ENCODE data around the gene CXXC5.
"Not testable (repeated sequence)": the region's sequence is repeated elsewhere in the genome, so short reads cannot be mapped to it uniquely, and the experiment has no call there.

The CXXC5 gene

DNA sequence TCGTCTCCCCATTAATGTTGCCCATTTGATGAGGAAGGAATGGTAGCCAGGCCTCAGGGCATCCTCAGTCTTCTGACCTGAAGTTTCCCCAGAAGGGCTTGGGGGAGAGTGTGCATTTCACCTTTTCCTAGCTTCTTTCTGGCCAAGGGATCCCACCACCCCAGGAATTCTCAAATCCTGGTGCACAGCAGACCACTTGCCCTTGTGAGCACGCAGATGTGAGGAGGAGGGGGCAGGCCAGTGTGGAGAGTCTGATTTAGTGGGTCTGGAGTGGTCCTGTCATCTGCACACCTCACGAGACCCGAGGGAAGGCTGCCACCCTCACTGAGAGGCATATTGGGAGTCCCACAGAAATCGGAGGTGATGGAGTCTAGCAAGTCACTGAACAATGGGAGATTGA lies 64.3 kb downstream of the CXXC5 start:
- no peak for DNase-seq (ENCODE audit: low read depth)

DNA sequence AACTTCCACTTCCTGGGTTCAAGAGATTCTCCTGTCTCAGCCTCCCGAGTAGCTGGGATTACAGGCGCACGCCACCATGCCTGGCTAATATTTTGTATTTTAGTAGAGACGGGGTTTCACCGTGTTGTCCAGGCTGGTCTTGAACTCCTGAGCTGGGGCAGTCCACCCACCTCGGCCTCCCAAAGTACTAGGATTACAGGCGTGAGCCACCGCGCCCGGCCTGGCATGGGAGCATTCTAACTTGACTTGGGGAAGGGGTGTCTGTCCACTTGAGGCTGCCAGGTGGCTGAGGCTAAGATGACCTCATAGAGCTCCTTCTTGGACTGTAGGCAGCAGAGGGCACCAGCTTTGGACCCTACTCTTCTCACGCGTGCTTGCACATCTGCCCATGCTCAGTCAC lies 65.7 kb downstream of the CXXC5 start:
- DNase-seq (ENCODE audit: low read depth), result not testable (repeated sequence)

DNA sequence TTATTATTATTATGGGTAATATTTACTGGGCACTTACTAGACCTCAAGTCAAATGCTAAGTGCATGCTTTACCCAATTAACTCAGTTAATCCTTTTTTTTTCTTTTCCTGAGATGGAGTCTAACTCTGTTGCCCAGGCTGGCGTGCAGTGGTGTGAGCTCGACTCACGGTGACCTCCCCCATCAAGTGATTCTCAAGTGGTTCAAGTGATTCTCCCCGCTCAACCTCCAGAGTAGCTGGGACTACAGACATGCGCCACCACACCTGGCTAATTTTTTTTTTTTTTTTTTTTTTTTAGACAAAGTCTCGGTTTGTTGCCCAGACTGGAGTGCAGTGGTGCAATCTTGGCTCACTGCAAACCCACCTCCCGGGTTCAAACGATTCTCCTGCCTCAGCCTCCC lies 69.1 kb downstream of the CXXC5 start:
- no peak for DNase-seq (ENCODE audit: low read depth)

DNA sequence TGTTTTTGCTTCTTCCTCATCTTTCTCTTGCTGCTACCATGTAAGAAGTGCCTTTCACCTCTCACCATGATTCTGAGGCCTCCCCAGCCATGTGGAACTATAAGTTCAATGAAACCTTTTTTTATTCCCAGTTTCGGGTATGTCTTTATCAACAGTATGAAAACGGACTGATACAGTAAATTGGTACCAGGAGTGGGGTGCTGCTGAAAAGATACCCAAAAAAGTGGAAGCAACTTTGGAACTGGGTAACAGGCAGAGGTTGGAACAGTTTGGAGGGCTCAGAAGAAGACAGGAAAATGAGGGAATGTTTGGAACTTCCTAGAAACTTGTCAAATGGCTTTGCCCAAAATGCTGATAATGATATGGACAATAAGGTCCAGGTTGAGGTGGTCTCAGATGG lies 70.3 kb downstream of the CXXC5 start:
- not testable (repeated sequence) for DNase-seq (ENCODE audit: low read depth)

DNA sequence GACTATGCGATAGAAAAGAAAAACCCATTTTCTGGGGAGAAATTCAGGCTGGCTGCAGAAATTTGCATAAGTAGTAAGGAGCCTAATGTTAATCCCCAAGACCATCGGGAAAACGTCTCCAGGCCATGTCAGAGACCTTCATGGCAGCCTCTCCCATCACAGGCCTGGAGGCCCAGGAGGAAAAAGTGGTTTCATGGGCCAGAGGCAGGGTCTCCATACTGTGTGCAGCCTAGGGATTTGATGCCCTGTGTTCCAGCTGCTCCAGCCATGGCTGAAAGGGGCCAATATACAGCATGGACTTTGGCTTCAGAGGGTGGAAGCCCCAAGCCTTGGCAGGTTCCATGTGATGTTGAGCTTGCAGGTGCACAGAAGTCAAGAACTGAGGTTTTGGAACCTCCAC lies 71.8 kb downstream of the CXXC5 start:
- DNase-seq (ENCODE audit: low read depth), result not testable (repeated sequence)

DNA sequence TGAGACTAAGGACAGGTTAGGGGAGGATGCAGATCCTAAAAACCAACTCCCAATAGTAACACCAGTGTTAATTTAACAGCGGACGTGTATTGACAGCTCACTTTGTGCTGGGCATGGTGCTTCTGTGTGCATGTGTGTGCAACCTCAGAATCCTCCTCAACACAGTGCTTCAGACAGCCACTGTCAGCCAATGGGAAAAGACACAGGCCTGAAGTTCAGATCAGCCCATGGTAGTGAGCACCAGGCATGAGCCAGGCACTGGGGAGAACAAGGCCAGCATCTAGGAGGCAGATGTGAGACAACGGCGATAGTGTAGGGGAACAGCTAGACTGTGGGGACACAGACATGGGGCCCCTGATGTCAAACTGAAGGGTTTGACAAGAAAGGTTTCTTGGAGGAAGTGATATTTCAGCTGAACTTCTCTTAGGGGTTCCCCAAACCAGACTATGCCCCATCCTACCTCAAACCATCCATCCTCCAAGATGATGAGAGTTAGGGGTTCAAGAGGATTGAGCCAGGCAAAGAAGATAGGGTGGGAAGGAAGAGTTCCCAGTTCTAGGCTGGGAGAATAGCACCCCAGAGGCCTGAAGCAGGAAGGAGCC lies 75.9 kb downstream of the CXXC5 start:
- no peak for DNase-seq (ENCODE audit: low read depth)

DNA sequence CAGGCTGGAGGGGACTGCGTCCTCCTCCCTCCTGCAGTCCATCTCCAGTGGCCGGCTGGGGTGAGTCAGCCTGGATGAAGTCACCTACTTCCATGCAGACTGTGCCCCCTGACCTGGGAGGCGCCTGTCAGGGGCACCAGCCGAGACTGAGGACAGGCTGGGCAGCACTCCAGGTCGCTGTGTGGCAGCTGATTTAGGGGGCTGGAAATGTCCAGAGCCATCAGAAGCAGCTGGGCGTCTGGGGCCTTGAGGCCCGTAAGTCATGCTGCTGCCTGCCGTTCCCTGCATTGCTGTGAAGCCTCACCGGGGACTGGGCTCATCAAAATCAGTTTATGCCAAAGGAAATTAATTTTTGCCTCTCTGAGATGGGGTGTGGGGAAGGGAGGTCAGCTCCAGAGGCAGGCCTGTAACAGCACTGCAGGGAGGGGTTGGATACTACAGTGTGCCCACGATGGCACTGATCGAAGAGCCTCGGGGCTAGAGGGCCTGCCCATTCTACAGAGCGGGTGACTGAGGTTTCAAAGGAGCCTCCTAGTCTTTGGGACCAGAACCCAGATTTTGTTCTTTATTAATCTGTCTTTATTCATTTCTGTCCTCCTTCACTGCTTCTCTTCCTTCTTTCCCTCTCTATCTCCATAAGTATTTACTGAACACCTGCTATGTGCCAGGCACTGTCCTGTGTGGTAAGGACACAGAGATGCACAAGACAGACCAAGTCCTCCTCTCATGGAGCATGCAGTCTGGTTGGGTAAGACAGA lies 77.1 kb downstream of the CXXC5 start:
- DNase-seq (ENCODE audit: low read depth), result no peak

DNA sequence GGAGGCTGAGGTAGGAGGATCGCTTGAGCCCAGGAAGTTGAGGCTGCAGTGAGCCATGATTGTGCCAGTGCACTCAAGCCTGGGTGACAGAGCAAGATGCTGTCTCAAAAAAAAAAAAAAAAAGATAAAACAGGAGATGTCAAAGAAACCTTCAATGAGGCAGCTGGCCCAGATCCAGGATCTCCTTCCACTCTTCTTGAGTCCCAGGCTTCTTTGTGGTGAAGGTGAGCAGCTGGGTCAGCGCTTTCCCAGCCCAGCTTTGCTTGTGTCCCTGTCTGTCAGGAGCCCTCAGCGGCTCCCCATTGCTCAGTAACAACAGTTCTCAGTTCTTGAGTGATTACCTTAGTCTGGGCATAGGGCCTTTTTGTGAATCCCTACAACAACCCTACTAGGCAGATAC lies 78.1 kb downstream of the CXXC5 start:
- DNase-seq (ENCODE audit: low read depth), result no peak

DNA sequence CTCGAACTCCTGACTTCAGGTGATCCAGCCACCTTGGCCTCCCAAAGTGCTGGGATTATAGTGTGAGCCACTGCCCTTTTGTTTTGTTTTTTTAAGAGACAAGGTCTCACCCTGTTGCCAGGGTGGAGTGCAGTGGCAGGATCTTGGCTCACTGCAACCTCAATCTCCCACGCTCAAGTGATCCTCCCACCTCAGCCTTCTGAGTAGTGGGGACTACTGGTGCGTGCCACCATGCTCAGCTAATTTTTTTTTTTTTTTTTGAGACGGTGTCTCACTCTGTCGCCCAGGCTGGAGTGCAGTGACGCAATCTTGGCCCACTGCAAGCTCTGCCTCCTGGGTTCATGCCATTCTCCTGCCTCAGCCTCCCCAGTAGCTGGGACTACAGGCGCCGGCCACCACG lies 79.5 kb downstream of the CXXC5 start:
- not testable (repeated sequence) for DNase-seq (ENCODE audit: low read depth)

DNA sequence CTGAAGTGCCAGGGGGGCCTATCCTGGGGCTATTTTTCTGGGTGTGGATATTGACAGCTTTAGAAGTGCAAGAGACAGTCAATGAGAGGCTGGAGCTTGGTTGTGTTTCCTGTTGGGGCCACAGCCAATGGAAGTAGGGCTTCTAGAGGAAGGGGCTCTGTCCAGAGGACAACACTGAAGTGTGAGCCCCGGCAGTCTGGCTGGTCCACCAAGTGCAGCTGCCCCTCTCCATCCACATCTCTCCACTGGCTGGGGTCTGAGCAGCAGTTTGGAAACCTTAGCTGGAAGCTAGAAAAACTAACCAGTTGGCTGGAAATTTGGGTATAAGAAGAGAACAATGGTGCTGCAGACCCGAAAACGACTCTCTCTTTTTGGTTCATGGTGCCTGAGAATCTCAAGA lies 83.1 kb downstream of the CXXC5 start:
- no peak for DNase-seq (ENCODE audit: low read depth)

DNA sequence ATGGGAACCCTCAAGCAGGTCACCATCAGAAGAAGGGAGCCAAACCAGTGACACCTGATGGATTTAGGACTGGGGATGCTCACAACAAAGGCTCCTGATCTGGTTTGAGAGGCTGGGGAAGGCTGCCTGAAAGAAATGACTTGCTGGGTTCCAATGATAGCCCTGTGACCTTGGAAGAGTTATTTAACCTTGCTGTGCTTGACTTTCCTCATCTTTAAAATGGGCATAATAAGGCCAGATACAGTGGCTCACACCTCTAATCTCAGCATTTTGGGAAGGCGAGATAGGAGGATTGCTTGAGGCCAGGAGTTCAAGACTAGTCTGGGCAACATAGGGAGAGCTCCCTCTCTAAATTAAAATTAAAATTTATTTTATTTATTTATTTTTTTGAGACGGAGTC lies 83.9 kb downstream of the CXXC5 start:
- no peak for DNase-seq (ENCODE audit: low read depth)

DNA sequence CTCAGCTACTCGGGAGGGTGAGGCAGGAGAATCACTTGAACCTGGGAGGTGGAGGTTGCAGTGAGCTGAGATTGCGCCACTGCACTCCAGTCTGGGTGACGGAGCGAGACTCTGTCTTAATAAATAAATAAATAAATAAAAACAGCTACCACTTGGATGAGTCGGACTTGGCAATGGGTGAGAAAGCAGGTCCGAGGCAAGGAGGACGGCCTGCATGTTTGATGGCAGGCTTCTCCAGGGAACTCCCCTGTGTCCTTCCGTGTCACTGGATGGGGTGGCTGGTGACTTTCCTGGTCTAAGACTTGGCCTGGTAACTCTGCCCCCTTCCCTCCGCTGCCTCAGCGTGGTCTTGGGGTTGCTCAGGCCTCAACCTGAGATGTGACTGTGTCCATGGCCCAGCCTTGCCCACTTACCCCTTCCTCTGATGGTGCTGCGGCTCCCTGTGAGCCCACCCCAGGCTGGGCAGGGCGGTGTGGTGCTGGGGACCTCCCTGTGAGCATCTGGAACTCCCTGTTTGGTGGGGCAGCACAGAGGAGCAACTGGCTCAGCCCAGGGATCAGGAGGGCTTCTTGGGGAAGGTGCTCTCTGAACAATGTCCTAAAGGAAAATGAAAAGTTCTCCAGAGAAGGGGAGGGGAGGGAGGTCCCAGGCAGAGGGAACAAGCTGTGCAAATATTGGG lies 85.0 kb downstream of the CXXC5 start:
- no peak for DNase-seq (ENCODE audit: low read depth)

Measured in stimulated activated CD8-positive, alpha-beta memory T cell treated with anti-CD3 and anti-CD28 coated beads, Interleukin-15, amount 100 ng/mL, for 1 hour (primary cell).